Neural cell (in vitro differentiated cells): ENCODE measurements around the gene MAPK4. TPM values are rescaled to one million over a fixed set of nuclear protein-coding genes. Genes with fewer than 3 reads are reported as not detected.

Source experiments
- H2AFZ ChIP-seq: fragments of 200-600, 300-800 bp; sonication (generic), shearing (Covaris generic); 2 replicates; pipeline ENCODE4 v1.6.0; 2014; ENCODE audit warnings: low read depth, mild to moderate bottlenecking, antibody characterized with exemption, low read length, moderate library complexity
- H3F3A ChIP-seq: fragments of 200-600 bp; shearing (Covaris generic); 2 replicates; pipeline ENCODE4 v1.6.1; 2016; ENCODE audit warnings: mild to moderate bottlenecking, moderate library complexity, mixed read lengths, antibody characterized with exemption, low read length; ENCODE audit not compliant: insufficient read depth, poor library complexity, severe bottlenecking
- H3K27ac ChIP-seq: fragments of 200-600, 300-800 bp; sonication (generic), shearing (Covaris generic); 2 replicates; pipeline ENCODE4 v1.5.1; 2014; ENCODE audit warnings: mild to moderate bottlenecking, low read length, moderate library complexity
- H3K27me3 ChIP-seq: fragments of 300-800, 200-600 bp; sonication (generic), shearing (Covaris generic); 2 replicates; pipeline ENCODE4 v1.6.0; 2014; ENCODE audit warnings: mild to moderate bottlenecking, low read depth, low read length, moderate library complexity; ENCODE audit not compliant: insufficient read depth
- H3K36me3 ChIP-seq: fragments of 300-800, 200-600 bp; sonication (generic), shearing (Covaris generic); 2 replicates; pipeline ENCODE4 v1.5.1; 2014; ENCODE audit warnings: mild to moderate bottlenecking, antibody characterized with exemption, low read length, moderate library complexity; ENCODE audit not compliant: insufficient read depth
- H3K4me2 ChIP-seq: fragments of 300-800, 200-600 bp; sonication (generic), shearing (Covaris generic); 2 replicates; pipeline ENCODE4 v1.6.0; 2014; ENCODE audit warnings: mild to moderate bottlenecking, low read length
- H3K4me3 ChIP-seq: fragments of 300-800, 200-600 bp; sonication (generic), shearing (Covaris generic); 2 replicates; pipeline ENCODE4 v1.5.1; 2014; ENCODE audit warnings: mild to moderate bottlenecking, low read length, moderate library complexity
- H3K79me2 ChIP-seq: fragments of 200-600 bp; shearing (Covaris generic); replicated peaks from 2 replicates; pipeline ENCODE4 v1.6.0; 2014; ENCODE audit warnings: mild to moderate bottlenecking, low read length, moderate library complexity; ENCODE audit not compliant: insufficient read depth
- H3K9ac ChIP-seq: fragments of 300-800, 200-600 bp; sonication (generic), shearing (Covaris generic); 2 replicates; pipeline ENCODE4 v1.6.1; 2016; ENCODE audit warnings: mild to moderate bottlenecking, low read length, mixed read lengths
- H3K9me2 ChIP-seq: fragments of 200-600 bp; shearing (Covaris generic); 2 replicates; pipeline ENCODE4 v1.6.1; 2016; ENCODE audit warnings: mild to moderate bottlenecking, low read length, mixed read lengths; ENCODE audit not compliant: insufficient read depth
- H3K9me3 ChIP-seq: fragments of 200-600, 300-800 bp; sonication (generic), shearing (Covaris generic); 2 replicates; pipeline ENCODE4 v1.6.1; 2016; ENCODE audit warnings: mild to moderate bottlenecking, mixed run types, low read length, moderate library complexity, mixed read lengths
- H4K20me1 ChIP-seq: fragments of 200-600 bp; shearing (Covaris generic); 2 replicates; pipeline ENCODE4 v1.6.1; 2016; ENCODE audit warnings: mild to moderate bottlenecking, mixed run types; ENCODE audit not compliant: insufficient read depth
- EP300 ChIP-seq: fragments of 450-650 bp; conservative IDR thresholded peaks from 2 replicates; pipeline ENCODE4 v1.6.1; 2014; ENCODE audit warnings: antibody characterized with exemption, mild to moderate bottlenecking, moderate library complexity; ENCODE audit not compliant: poor library complexity, severe bottlenecking
- EZH2 ChIP-seq: fragments of 200-600, 300-800 bp; shearing (Covaris generic), sonication (generic); IDR thresholded peaks from 2 replicates; pipeline ENCODE4 v1.6.1; 2014; ENCODE audit warnings: antibody characterized with exemption, low read length, borderline replicate concordance, mild to moderate bottlenecking; ENCODE audit not compliant: insufficient read depth, poor library complexity, severe bottlenecking
- MXI1 ChIP-seq: fragments of 450-650 bp; conservative IDR thresholded peaks from 2 replicates; pipeline ENCODE4 v1.6.1; 2014; ENCODE audit warnings: antibody characterized with exemption, mild to moderate bottlenecking; ENCODE audit not compliant: poor library complexity, severe bottlenecking
- POLR2AphosphoS5 ChIP-seq: IDR thresholded peaks from 2 replicates; pipeline ENCODE4 v1.6.1; 2012
- RAD21 ChIP-seq: fragments of 450-650 bp; conservative IDR thresholded peaks from 2 replicates; pipeline ENCODE4 v1.6.1; 2014; ENCODE audit warnings: antibody characterized with exemption, mild to moderate bottlenecking, moderate library complexity
- SMC3 ChIP-seq: fragments of 450-650 bp; conservative IDR thresholded peaks from 2 replicates; pipeline ENCODE4 v1.6.1; 2014; ENCODE audit warnings: antibody characterized with exemption, mild to moderate bottlenecking, moderate library complexity; ENCODE audit not compliant: poor library complexity
- TAF1 ChIP-seq: IDR thresholded peaks from 2 replicates; pipeline ENCODE4 v1.6.1; 2012; ENCODE audit warnings: low read depth
- polyA plus RNA-seq: library from polyadenylated mRNA; depleted of rRNA; stranded (reverse); fragments of >200 nt; gene quantifications from 2 replicates; pipeline ENCODE4 v1.2.3, GENCODE V29; 2014
- TF ChIP-seq, protein P1 (sequence below): fragments of 450-650 bp; IDR thresholded peaks from 2 replicates; pipeline ENCODE4 v1.5.1; 2014; ENCODE audit warnings: antibody characterized with exemption, mild to moderate bottlenecking, moderate library complexity; ENCODE audit not compliant: poor library complexity, severe bottlenecking
- TF ChIP-seq, protein P2 (sequence below): IDR thresholded peaks from 2 replicates; pipeline ENCODE4 v1.6.1; 2012; ENCODE audit warnings: borderline replicate concordance

The MAPK4 gene
- polyA plus RNA-seq, 1 donor from 2014 or later, result 12.7 TPM

DNA sequence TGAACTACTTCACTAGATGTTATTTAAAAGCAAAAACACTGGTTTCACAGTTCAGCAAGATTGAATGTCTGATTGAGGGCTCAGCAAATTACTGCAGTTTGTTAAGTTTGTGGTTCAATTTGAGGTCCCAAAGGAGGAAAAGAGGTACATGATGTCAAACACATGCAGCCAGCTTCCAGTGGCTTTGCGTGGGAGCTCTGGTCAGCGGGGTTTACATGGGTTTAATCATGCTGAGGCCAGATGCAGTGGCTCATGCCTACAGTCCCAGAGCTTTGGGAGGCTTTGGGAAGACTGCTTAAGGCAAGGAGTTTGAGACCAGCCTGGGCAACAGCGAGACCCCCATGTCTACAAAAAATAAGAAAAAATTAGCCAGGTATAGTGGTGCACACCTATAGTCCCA, 111.5 kb downstream of the MAPK4 start:
- TF ChIP-seq, protein P1, sequence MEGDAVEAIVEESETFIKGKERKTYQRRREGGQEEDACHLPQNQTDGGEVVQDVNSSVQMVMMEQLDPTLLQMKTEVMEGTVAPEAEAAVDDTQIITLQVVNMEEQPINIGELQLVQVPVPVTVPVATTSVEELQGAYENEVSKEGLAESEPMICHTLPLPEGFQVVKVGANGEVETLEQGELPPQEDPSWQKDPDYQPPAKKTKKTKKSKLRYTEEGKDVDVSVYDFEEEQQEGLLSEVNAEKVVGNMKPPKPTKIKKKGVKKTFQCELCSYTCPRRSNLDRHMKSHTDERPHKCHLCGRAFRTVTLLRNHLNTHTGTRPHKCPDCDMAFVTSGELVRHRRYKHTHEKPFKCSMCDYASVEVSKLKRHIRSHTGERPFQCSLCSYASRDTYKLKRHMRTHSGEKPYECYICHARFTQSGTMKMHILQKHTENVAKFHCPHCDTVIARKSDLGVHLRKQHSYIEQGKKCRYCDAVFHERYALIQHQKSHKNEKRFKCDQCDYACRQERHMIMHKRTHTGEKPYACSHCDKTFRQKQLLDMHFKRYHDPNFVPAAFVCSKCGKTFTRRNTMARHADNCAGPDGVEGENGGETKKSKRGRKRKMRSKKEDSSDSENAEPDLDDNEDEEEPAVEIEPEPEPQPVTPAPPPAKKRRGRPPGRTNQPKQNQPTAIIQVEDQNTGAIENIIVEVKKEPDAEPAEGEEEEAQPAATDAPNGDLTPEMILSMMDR, result no peak
- TF ChIP-seq, protein P2, sequence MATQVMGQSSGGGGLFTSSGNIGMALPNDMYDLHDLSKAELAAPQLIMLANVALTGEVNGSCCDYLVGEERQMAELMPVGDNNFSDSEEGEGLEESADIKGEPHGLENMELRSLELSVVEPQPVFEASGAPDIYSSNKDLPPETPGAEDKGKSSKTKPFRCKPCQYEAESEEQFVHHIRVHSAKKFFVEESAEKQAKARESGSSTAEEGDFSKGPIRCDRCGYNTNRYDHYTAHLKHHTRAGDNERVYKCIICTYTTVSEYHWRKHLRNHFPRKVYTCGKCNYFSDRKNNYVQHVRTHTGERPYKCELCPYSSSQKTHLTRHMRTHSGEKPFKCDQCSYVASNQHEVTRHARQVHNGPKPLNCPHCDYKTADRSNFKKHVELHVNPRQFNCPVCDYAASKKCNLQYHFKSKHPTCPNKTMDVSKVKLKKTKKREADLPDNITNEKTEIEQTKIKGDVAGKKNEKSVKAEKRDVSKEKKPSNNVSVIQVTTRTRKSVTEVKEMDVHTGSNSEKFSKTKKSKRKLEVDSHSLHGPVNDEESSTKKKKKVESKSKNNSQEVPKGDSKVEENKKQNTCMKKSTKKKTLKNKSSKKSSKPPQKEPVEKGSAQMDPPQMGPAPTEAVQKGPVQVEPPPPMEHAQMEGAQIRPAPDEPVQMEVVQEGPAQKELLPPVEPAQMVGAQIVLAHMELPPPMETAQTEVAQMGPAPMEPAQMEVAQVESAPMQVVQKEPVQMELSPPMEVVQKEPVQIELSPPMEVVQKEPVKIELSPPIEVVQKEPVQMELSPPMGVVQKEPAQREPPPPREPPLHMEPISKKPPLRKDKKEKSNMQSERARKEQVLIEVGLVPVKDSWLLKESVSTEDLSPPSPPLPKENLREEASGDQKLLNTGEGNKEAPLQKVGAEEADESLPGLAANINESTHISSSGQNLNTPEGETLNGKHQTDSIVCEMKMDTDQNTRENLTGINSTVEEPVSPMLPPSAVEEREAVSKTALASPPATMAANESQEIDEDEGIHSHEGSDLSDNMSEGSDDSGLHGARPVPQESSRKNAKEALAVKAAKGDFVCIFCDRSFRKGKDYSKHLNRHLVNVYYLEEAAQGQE, result no peak
- no peak for TF ChIP-seq EZH2
- no peak for TF ChIP-seq RAD21
- no peak for TF ChIP-seq EP300
- TF ChIP-seq POLR2AphosphoS5, result no peak
- no peak for TF ChIP-seq SMC3
- no peak for TF ChIP-seq MXI1
- TF ChIP-seq TAF1, result no peak
- no peaks in the 10 kb centered on the region for H3K36me3 ChIP-seq
- H3K9me2 ChIP-seq, result no peaks in the 10 kb centered on the region

DNA sequence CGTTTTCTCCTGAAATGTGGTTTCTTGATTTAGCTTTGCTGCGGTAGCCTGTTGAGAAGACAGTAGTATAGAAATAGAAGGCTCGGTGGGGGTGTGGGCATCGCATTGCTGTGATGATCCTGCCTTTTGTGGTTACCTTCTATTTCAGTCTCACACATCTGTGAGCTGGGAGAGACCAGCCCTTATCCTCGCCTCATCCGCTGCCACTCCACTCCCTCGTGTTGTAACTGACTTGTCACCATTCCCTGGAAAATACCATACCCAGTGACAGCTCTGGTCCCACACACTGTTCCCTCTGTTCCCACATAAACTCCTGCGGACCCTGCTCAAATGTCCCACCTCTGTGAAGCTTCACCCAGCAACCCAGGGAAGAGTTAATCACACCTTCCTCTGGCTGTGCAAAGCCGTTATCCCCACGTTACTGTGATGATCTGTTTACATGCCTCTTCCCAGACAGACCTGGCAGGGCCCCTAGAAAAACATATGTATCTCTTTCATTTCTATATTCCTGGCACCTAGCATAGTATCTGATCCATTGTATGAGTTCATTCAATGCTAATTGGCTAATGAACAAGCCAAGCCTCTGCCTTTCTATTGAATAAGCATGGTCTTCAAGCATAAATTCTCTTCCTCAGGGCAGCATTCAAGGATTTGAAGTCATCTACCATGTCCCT, 114.6 kb downstream of the MAPK4 start:
- H3K79me2 ChIP-seq, result no peaks in the 10 kb centered on the region
- H2AFZ ChIP-seq, result no peak overlapping the region
- no peak overlapping the region for H3K9ac ChIP-seq
- no peak overlapping the region for H3K27ac ChIP-seq
- H3K9me2 ChIP-seq, result no peaks in the 10 kb centered on the region
- H3K4me3 ChIP-seq, result no peak overlapping the region
- H3K36me3 ChIP-seq, result no peaks in the 10 kb centered on the region
- no peaks in the 10 kb centered on the region for H4K20me1 ChIP-seq
- no peak for TF ChIP-seq EP300
- TF ChIP-seq, protein P1, result no peak
- no peak for TF ChIP-seq RAD21
- TF ChIP-seq, protein P2, result no peak
- no peak for TF ChIP-seq SMC3
- no peak for TF ChIP-seq POLR2AphosphoS5
- TF ChIP-seq MXI1, result no peak
- TF ChIP-seq TAF1, result no peak
- TF ChIP-seq EZH2, result no peak
- no peaks in the 10 kb centered on the region for H3K9me3 ChIP-seq
- H3F3A ChIP-seq, result no peaks in the 10 kb centered on the region
- H3K27me3 ChIP-seq, result no peaks in the 10 kb centered on the region
- H3K4me2 ChIP-seq, result no peak overlapping the region

More for the DNA sequence above, 111.5 kb downstream of the MAPK4 start:
- H3K27me3 ChIP-seq, result no peaks in the 10 kb centered on the region
- no peak overlapping the region for H3K4me2 ChIP-seq
- no peak overlapping the region for H3K9ac ChIP-seq
- no peak overlapping the region for H3K27ac ChIP-seq
- H2AFZ ChIP-seq, result no peak overlapping the region
- no peaks in the 10 kb centered on the region for H3K79me2 ChIP-seq
- H4K20me1 ChIP-seq, result no peaks in the 10 kb centered on the region
- H3F3A ChIP-seq, result no peaks in the 10 kb centered on the region
- no peak overlapping the region for H3K4me3 ChIP-seq
- H3K9me3 ChIP-seq, result no peaks in the 10 kb centered on the region
